Mononuclear cell (primary cell): Measurements from ENCODE around the gene MROH2A. TPM values are rescaled to one million over a fixed set of nuclear protein-coding genes. Genes with fewer than 3 reads are reported as not detected.

Experiments
- H3K27me3 ChIP-seq: 2 replicates; pipeline ENCODE4 v1.6.0; 2011; ENCODE audit warnings: low read length, control low read depth; ENCODE audit not compliant: insufficient read depth
- H3K4me1 ChIP-seq: 2 replicates; pipeline ENCODE4 v1.5.1; 2011; ENCODE audit warnings: mild to moderate bottlenecking, low read length, control low read depth; ENCODE audit not compliant: insufficient read depth
- H3K4me3 ChIP-seq: 2 replicates; pipeline ENCODE4 v1.5.1; 2011; ENCODE audit warnings: mild to moderate bottlenecking, low read length, moderate library complexity
- H3K9me3 ChIP-seq: 2 replicates; pipeline ENCODE4 v1.5.1; 2011; ENCODE audit warnings: low read depth, mild to moderate bottlenecking, control low read depth, low read length
- total RNA-seq: library from RNA; depleted of rRNA; stranded (reverse); fragments of >200 nt; gene quantifications from one replicate; pipeline ENCODE4 v1.2.3, GENCODE V29; 2012

MROH2A gene
- total RNA-seq, 1 donor = not detected

GRCh38 chr2:233817995-233818638, 40.0 kb downstream of the MROH2A start:
- H3K27me3 ChIP-seq = no peaks in the 10 kb centered on the region
- no peaks in the 10 kb centered on the region for H3K4me1 ChIP-seq
- no peak overlapping the region for H3K4me3 ChIP-seq
- H3K9me3 ChIP-seq = no peaks in the 10 kb centered on the region

- Histone ChIP-seq H3K4me3 (no peak overlapping the region), H3K27me3 (no peaks in the 10 kb centered on the region)
These were observed 40.8 kb downstream of the MROH2A start for GRCh38 chr2:233818639-233819621.

GRCh38 chr2:233819884-233820773, 42.0 kb downstream of the MROH2A start:
- Histone ChIP-seq H3K27me3 (no peaks in the 10 kb centered on the region), H3K9me3 (no peaks in the 10 kb centered on the region), H3K4me1 (no peaks in the 10 kb centered on the region), H3K4me3 (no peak overlapping the region)

More at GRCh38 chr2:233818639-233819621, 40.8 kb downstream of the MROH2A start:
- no peaks in the 10 kb centered on the region for H3K9me3 ChIP-seq
- no peaks in the 10 kb centered on the region for H3K4me1 ChIP-seq

GRCh38 chr2:233820774-233821105, 42.6 kb downstream of the MROH2A start:
- H3K9me3 ChIP-seq = no peaks in the 10 kb centered on the region
- H3K27me3 ChIP-seq = no peaks in the 10 kb centered on the region
- H3K4me3 ChIP-seq = no peak overlapping the region
- no peaks in the 10 kb centered on the region for H3K4me1 ChIP-seq

GRCh38 chr2:233821196-233821595, 43.1 kb downstream of the MROH2A start:
- no peaks in the 10 kb centered on the region for H3K9me3 ChIP-seq
- H3K4me1 ChIP-seq = no peaks in the 10 kb centered on the region
- H3K27me3 ChIP-seq = no peaks in the 10 kb centered on the region
- H3K4me3 ChIP-seq = no peak overlapping the region

- no peaks in the 10 kb centered on the region for H3K9me3 ChIP-seq
- H3K4me3 ChIP-seq = no peak overlapping the region
- no peaks in the 10 kb centered on the region for H3K27me3 ChIP-seq
- no peaks in the 10 kb centered on the region for H3K4me1 ChIP-seq
These were observed 43.6 kb downstream of the MROH2A start for GRCh38 chr2:233821709-233822100.

GRCh38 chr2:233822101-233822771, 44.1 kb downstream of the MROH2A start:
- Histone ChIP-seq H3K27me3 (no peaks in the 10 kb centered on the region), H3K9me3 (no peaks in the 10 kb centered on the region), H3K4me3 (no peak overlapping the region), H3K4me1 (no peaks in the 10 kb centered on the region)

GRCh38 chr2:233822781-233823730, 44.9 kb downstream of the MROH2A start:
- no peaks in the 10 kb centered on the region for H3K9me3 ChIP-seq
- H3K4me3 ChIP-seq = no peak overlapping the region
- no peaks in the 10 kb centered on the region for H3K4me1 ChIP-seq

GRCh38 chr2:233823731-233824121, 45.6 kb downstream of the MROH2A start:
- H3K27me3 ChIP-seq = no peaks in the 10 kb centered on the region
- H3K4me1 ChIP-seq = no peaks in the 10 kb centered on the region
- no peaks in the 10 kb centered on the region for H3K9me3 ChIP-seq
- no peak overlapping the region for H3K4me3 ChIP-seq

More at GRCh38 chr2:233822781-233823730, 44.9 kb downstream of the MROH2A start:
- no peaks in the 10 kb centered on the region for H3K27me3 ChIP-seq

- no peaks in the 10 kb centered on the region for H3K9me3 ChIP-seq
- H3K4me3 ChIP-seq = no peak overlapping the region
These were observed 46.2 kb downstream of the MROH2A start for GRCh38 chr2:233824373-233824772.

GRCh38 chr2:233828546-233829192, 50.5 kb downstream of the MROH2A start:
- H3K27me3 ChIP-seq = no peaks in the 10 kb centered on the region
- no peaks in the 10 kb centered on the region for H3K4me1 ChIP-seq
- no peaks in the 10 kb centered on the region for H3K9me3 ChIP-seq
- H3K4me3 ChIP-seq = no peak overlapping the region

More at GRCh38 chr2:233824373-233824772, 46.2 kb downstream of the MROH2A start:
- Histone ChIP-seq H3K4me1 (no peaks in the 10 kb centered on the region), H3K27me3 (no peaks in the 10 kb centered on the region)

GRCh38 chr2:233829193-233830110, 51.3 kb downstream of the MROH2A start:
- no peaks in the 10 kb centered on the region for H3K9me3 ChIP-seq
- H3K4me3 ChIP-seq = no peak overlapping the region
- no peaks in the 10 kb centered on the region for H3K27me3 ChIP-seq

More at GRCh38 chr2:233829193-233830110, 51.3 kb downstream of the MROH2A start:
- no peaks in the 10 kb centered on the region for H3K4me1 ChIP-seq
